HEK293 (cell line): ENCODE data around the gene VASP.
A peak's percentile ranks its signal among the peaks of the same experiment; 100 is the strongest.

Experiments used
- CTCF ChIA-PET: fragments of 350-600 bp; formaldehyde crosslinking; extraction: SDS; loops from one replicate; lab custom pipeline; 2021; ENCODE audit warnings: antibody characterized with exemption; lab: Yijun Ruan, JAX
- POLR2A ChIA-PET: fragments of 300-600 bp; formaldehyde crosslinking; extraction: SDS; loops from one replicate; lab custom pipeline; 2020; ENCODE audit warnings: antibody characterized with exemption, inconsistent platforms; lab: Yijun Ruan, JAX
- H3K27ac ChIP-seq: fragments of 200-500 bp; sonication (Bioruptor generic); 2 replicates; pipeline ENCODE4 v1.5.1; 2014; ENCODE audit warnings: low read depth, low read length, control low read depth, inconsistent platforms; ENCODE audit errors: extremely low read depth
- H3K36me3 ChIP-seq, 2 experiments: fragments of 200-500 bp in 1 of 2; sonication (Bioruptor generic) in 1 of 2; 1 replicate in 1 of 2; 2 replicates in 1 of 2; pipeline ENCODE4 v1.5.1; 2014 to 2017; ENCODE audit warnings: inconsistent platforms in 2 of 2, low read length in 2 of 2; ENCODE audit not compliant: control insufficient read depth in 2 of 2, insufficient read depth in 1 of 2
- H3K4me1 ChIP-seq: fragments of 200-500 bp; sonication (Bioruptor generic); 2 replicates; pipeline ENCODE4 v1.5.1; 2014; ENCODE audit warnings: mild to moderate bottlenecking, low read length, inconsistent platforms; ENCODE audit not compliant: control insufficient read depth, insufficient read depth
- H3K4me3 ChIP-seq: 2 replicates; pipeline ENCODE4 v1.5.1; 2011; ENCODE audit warnings: low read depth, mild to moderate bottlenecking, control low read depth, low read length, moderate library complexity
- H3K9me3 ChIP-seq: fragments of 200-500 bp; sonication (Bioruptor generic); 2 replicates; pipeline ENCODE4 v1.5.1; 2014; ENCODE audit warnings: low read depth, low read length, inconsistent platforms; ENCODE audit not compliant: control insufficient read depth, insufficient read depth
- GLIS2 ChIP-seq: fragments of 450-650 bp; formaldehyde crosslinking; IDR thresholded peaks from 2 replicates; pipeline ENCODE4 v1.5.1; 2016; ENCODE audit warnings: missing biosample characterization, missing genetic modification characterization
- KLF10 ChIP-seq: fragments of 450-650 bp; IDR thresholded peaks from 2 replicates; pipeline ENCODE4 v1.5.1; 2018; ENCODE audit warnings: missing biosample characterization, mild to moderate bottlenecking, missing genetic modification characterization
- TRIM28 ChIP-seq: IDR thresholded peaks from 2 replicates; pipeline ENCODE4 v1.6.1; 2011; ENCODE audit warnings: low read length, control low read depth, borderline replicate concordance
- ZNF157 ChIP-seq: fragments of 450-650 bp; formaldehyde crosslinking; IDR thresholded peaks from 2 replicates; pipeline ENCODE4 v1.5.1; 2016; ENCODE audit warnings: missing biosample characterization, missing genetic modification characterization
- ZNF16 ChIP-seq: fragments of 450-650 bp; formaldehyde crosslinking; IDR thresholded peaks from 2 replicates; pipeline ENCODE4 v1.5.1; 2016; ENCODE audit warnings: low read depth, missing biosample characterization, missing genetic modification characterization
- ZNF174 ChIP-seq: fragments of 450-650 bp; formaldehyde crosslinking; IDR thresholded peaks from 2 replicates; pipeline ENCODE4 v1.5.0; 2017; ENCODE audit warnings: missing biosample characterization, mild to moderate bottlenecking, missing genetic modification characterization
- ZNF214 ChIP-seq: fragments of 450-650 bp; formaldehyde crosslinking; IDR thresholded peaks from 2 replicates; pipeline ENCODE4 v1.5.1; 2017; ENCODE audit warnings: missing biosample characterization, mild to moderate bottlenecking, missing genetic modification characterization, borderline replicate concordance
- ZNF335 ChIP-seq: fragments of 450-650 bp; formaldehyde crosslinking; conservative IDR thresholded peaks from 2 replicates; pipeline ENCODE4 v1.5.1; 2016; ENCODE audit warnings: missing biosample characterization, missing genetic modification characterization
- ZNF433 ChIP-seq: fragments of 450-650 bp; formaldehyde crosslinking; IDR thresholded peaks from 2 replicates; pipeline ENCODE4 v1.5.1; 2016; ENCODE audit warnings: missing biosample characterization, missing genetic modification characterization, low read depth
- ZNF514 ChIP-seq: fragments of 450-650 bp; formaldehyde crosslinking; IDR thresholded peaks from 2 replicates; pipeline ENCODE4 v1.5.1; 2016; ENCODE audit warnings: missing biosample characterization, missing genetic modification characterization
- ZNF677 ChIP-seq: fragments of 450-650 bp; IDR thresholded peaks from 2 replicates; pipeline ENCODE4 v1.5.0; 2018; ENCODE audit warnings: missing biosample characterization, mild to moderate bottlenecking, missing genetic modification characterization, moderate library complexity
- ZNF707 ChIP-seq: fragments of 450-650 bp; formaldehyde crosslinking; IDR thresholded peaks from 2 replicates; pipeline ENCODE4 v1.5.1; 2016; ENCODE audit warnings: missing biosample characterization, missing genetic modification characterization
- TF ChIP-seq, protein P1 (sequence below): fragments of 450-650 bp; formaldehyde crosslinking; IDR thresholded peaks from 2 replicates; pipeline ENCODE4 v1.5.1; 2016; ENCODE audit warnings: missing biosample characterization, missing genetic modification characterization
- TF ChIP-seq, protein P2 (sequence below): fragments of 450-650 bp; formaldehyde crosslinking; IDR thresholded peaks from 2 replicates; pipeline ENCODE4 v1.5.1; 2017; ENCODE audit warnings: missing biosample characterization, mild to moderate bottlenecking, missing genetic modification characterization, moderate library complexity
- TF ChIP-seq, protein P3 (sequence below): fragments of 450-650 bp; formaldehyde crosslinking; IDR thresholded peaks from 2 replicates; pipeline ENCODE4 v1.5.0; 2017; ENCODE audit warnings: missing biosample characterization, missing genetic modification characterization, borderline replicate concordance
- TF ChIP-seq, protein P4 (sequence below): fragments of 450-650 bp; formaldehyde crosslinking; IDR thresholded peaks from 2 replicates; pipeline ENCODE4 v1.5.1; 2017; ENCODE audit warnings: missing biosample characterization, missing genetic modification characterization

Gene VASP

DNA sequence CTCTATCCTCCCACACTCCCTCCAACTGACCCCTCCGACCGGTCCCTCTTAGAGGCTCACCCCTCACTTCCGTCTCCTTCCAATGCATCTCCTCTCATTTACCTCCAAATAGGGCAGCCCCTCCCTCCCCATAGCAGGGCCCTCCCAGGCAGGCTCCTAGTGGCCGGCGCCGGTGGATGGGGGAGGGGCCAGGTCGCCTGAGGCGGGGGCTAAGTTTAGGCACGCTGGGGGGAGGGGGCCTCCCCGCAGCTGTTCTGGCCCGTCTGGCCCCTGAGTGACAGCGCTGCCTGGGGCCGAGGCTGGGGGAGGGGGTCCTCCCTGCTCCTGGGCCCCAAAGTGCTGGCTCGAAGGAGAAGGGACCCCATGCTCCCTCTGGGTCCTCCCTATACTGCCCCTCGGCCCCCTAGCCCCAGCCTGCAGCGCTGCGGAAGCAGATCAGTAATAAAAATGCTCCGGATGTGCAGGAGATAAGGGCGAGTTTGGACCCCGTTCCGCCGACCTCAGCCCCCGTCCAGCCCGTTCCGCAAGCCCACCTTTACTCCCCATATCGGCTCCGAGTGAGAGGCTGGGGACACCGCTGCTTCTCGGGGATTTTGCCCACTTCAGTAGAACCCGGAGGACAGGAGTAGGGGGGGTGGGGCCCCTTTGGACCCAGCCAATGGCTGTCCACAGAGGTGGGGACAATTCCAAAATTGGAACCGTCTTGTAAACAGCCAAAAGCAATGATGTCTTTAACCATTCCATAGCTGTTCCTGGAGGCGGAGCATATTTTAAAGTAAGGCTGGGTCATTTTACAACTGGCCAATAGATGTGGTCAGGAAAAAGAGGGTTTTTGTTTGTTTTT, 14.4 kb upstream of the VASP start (continued):
- TF ChIP-seq, protein P1, sequence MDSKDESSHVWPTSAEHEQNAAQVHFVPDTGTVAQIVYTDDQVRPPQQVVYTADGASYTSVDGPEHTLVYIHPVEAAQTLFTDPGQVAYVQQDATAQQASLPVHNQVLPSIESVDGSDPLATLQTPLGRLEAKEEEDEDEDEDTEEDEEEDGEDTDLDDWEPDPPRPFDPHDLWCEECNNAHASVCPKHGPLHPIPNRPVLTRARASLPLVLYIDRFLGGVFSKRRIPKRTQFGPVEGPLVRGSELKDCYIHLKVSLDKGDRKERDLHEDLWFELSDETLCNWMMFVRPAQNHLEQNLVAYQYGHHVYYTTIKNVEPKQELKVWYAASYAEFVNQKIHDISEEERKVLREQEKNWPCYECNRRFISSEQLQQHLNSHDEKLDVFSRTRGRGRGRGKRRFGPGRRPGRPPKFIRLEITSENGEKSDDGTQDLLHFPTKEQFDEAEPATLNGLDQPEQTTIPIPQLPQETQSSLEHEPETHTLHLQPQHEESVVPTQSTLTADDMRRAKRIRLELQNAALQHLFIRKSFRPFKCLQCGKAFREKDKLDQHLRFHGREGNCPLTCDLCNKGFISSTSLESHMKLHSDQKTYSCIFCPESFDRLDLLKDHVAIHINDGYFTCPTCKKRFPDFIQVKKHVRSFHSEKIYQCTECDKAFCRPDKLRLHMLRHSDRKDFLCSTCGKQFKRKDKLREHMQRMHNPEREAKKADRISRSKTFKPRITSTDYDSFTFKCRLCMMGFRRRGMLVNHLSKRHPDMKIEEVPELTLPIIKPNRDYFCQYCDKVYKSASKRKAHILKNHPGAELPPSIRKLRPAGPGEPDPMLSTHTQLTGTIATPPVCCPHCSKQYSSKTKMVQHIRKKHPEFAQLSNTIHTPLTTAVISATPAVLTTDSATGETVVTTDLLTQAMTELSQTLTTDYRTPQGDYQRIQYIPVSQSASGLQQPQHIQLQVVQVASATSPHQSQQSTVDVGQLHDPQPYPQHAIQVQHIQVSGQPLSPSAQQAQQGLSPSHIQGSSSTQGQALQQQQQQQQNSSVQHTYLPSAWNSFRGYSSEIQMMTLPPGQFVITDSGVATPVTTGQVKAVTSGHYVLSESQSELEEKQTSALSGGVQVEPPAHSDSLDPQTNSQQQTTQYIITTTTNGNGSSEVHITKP (tag by site-specific recombination), result peak; percentile 97

DNA sequence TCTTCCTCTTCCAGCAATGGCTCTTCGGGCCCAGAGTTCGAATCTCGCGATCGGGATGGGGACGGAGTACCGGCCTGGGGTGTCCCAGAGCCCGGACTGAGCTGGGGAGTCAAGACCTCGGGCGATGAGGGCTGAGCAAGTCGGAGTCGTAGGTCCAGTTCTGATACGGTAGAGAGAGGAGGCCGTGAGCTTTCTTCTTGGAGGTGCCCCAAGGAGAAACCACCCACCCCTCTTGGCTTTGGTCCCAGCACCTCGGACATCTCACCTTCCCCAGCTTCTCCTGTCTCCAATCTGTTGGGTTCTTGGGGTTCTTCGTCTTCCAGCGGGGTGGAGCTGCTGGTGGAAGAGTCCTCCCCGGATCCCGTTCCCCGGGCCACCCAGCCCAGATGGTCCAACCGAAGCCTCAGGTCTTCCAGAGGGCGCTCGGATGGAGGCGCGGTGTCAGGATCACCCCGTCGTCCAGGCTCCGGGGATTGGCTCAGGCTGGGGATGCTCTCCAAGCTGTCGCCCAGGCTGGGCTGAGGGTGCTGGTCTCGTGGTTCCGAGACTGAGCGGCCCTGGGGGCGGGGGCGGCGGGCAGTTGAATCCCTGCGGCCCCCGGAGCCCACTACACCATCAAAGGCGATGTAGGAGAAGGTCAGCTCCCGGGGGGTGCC, 12.9 kb upstream of the VASP start:
- Histone ChIP-seq H3K36me3 (no peaks in the 10 kb centered on the region), H3K4me3 (no peak overlapping the region), H3K27ac (no peak overlapping the region), H3K9me3 (no peaks in the 10 kb centered on the region), H3K4me1 (peaks cover 6% of the 10 kb centered on the region)
- TF ChIP-seq GLIS2 (tag by site-specific recombination) (no peak), TRIM28 (no peak), KLF10 (tag by site-specific recombination) (peak; percentile 6; the same call in 1 of the 2 replicates)
- ChIA-PET CTCF (interaction anchor here (0.5 to 3.2 kb wide), 8 partner anchors 8 to 369 kb away, joined by 3 to 39 read pairs (median 13); partner anchors contain the start of gene SYMPK), POLR2A (no interaction called here)

DNA sequence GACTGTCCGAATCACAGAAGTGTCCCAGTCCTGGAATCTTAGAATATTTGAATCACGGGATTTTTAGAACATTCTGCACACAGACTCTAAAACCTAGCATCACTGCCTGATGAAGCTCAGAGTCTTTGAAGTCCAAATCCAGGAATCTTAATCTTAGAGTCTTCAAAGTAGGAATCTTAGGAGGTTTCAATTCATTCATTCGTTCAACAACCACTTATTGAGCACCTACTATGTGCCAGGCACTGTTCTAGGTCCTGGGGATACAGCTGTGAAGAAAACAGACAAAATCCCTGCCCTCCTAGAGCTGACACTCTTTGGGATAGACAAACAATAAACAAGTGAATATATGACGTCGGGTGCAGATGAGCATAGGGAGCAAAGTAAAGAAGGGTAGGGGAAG, 12.1 kb upstream of the VASP start:
- H3K9me3 ChIP-seq, result no peaks in the 10 kb centered on the region
- H3K4me1 ChIP-seq, result peaks cover 6% of the 10 kb centered on the region
- no peak overlapping the region for H3K27ac ChIP-seq
- TF ChIP-seq ZNF174, result no peak
- TF ChIP-seq, all 188 proteins: peak for 0
- ChIA-PET CTCF (interaction anchor here (0.8 to 3.2 kb wide), 7 partner anchors 9 to 147 kb away, joined by 3 to 39 read pairs (median 13); no protein-coding TSS in a partner anchor), POLR2A (interaction anchor here (0.6 to 1.5 kb wide), 2 partner anchors 10 to 41 kb away, joined by 3 to 4 read pairs; no protein-coding TSS in a partner anchor)
- H3K36me3 ChIP-seq, result no peaks in the 10 kb centered on the region
- no peak overlapping the region for H3K4me3 ChIP-seq

DNA sequence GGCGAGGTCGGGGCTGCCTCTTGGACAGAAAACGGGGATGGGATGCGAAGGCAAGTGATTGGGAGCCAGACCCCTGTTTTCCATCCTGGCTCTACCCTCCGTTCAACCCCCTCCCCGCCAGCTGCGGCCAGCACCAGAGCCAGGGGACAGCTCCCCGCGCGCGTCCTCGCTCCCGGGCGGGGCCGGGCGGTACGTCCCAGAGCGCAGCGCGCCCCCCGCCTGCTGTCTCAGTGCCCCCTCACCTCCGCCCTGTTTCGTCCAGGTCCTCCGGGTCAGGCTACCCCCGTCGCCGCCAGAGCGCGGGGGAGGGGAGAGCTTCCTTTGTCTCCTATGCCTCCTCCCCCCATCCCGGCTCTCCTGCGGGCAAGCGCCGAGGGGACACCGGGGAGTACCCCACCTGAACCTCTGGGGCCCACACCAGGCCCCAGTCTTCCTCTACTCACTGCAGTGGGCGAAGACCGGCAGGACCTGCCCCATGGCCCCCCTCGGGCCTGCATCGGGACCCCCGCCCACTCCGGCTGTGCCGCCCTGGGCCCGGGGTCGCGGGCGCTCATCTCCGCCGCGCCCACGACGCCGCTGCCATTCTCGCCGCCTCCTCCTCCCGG, 10.8 kb upstream of the VASP start:
- POLR2A ChIA-PET, result interaction anchor here (0.5 to 2.3 kb wide), 5 partner anchors 11 to 145 kb away, joined by 3 to 7 read pairs (median 4); partner anchors contain the start of gene ERCC1
- TF ChIP-seq ZNF707 (tag by site-specific recombination), result no peak
- no peak for TF ChIP-seq ZNF214
- TF ChIP-seq, protein P2, sequence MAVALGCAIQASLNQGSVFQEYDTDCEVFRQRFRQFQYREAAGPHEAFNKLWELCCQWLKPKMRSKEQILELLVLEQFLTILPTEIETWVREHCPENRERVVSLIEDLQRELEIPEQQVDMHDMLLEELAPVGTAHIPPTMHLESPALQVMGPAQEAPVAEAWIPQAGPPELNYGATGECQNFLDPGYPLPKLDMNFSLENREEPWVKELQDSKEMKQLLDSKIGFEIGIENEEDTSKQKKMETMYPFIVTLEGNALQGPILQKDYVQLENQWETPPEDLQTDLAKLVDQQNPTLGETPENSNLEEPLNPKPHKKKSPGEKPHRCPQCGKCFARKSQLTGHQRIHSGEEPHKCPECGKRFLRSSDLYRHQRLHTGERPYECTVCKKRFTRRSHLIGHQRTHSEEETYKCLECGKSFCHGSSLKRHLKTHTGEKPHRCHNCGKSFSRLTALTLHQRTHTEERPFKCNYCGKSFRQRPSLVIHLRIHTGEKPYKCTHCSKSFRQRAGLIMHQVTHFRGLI (tag by site-specific recombination), result no peak
- TF ChIP-seq ZNF677, result no peak
- TF ChIP-seq, protein P3, sequence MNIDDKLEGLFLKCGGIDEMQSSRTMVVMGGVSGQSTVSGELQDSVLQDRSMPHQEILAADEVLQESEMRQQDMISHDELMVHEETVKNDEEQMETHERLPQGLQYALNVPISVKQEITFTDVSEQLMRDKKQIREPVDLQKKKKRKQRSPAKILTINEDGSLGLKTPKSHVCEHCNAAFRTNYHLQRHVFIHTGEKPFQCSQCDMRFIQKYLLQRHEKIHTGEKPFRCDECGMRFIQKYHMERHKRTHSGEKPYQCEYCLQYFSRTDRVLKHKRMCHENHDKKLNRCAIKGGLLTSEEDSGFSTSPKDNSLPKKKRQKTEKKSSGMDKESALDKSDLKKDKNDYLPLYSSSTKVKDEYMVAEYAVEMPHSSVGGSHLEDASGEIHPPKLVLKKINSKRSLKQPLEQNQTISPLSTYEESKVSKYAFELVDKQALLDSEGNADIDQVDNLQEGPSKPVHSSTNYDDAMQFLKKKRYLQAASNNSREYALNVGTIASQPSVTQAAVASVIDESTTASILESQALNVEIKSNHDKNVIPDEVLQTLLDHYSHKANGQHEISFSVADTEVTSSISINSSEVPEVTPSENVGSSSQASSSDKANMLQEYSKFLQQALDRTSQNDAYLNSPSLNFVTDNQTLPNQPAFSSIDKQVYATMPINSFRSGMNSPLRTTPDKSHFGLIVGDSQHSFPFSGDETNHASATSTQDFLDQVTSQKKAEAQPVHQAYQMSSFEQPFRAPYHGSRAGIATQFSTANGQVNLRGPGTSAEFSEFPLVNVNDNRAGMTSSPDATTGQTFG (tag by site-specific recombination), result no peak
- peak; percentile 88 for TF ChIP-seq ZNF335 (tag by site-specific recombination)
- TF ChIP-seq ZNF16 (tag by site-specific recombination), result no peak
- no peak for TF ChIP-seq ZNF157 (tag by site-specific recombination)
- TF ChIP-seq ZNF514 (tag by site-specific recombination), result no peak
- no peak for TF ChIP-seq ZNF433
- TF ChIP-seq, protein P4, sequence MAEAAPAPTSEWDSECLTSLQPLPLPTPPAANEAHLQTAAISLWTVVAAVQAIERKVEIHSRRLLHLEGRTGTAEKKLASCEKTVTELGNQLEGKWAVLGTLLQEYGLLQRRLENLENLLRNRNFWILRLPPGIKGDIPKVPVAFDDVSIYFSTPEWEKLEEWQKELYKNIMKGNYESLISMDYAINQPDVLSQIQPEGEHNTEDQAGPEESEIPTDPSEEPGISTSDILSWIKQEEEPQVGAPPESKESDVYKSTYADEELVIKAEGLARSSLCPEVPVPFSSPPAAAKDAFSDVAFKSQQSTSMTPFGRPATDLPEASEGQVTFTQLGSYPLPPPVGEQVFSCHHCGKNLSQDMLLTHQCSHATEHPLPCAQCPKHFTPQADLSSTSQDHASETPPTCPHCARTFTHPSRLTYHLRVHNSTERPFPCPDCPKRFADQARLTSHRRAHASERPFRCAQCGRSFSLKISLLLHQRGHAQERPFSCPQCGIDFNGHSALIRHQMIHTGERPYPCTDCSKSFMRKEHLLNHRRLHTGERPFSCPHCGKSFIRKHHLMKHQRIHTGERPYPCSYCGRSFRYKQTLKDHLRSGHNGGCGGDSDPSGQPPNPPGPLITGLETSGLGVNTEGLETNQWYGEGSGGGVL (tag by site-specific recombination), result peak; percentile 62

More for the DNA sequence above, 10.8 kb upstream of the VASP start:
- no peak overlapping the region for H3K27ac ChIP-seq
- no peaks in the 10 kb centered on the region for H3K9me3 ChIP-seq
- peaks cover 6% of the 10 kb centered on the region for H3K4me1 ChIP-seq
- no peaks in the 10 kb centered on the region for H3K36me3 ChIP-seq
- H3K4me3 ChIP-seq, result peak overlapping the region; percentile 53
- CTCF ChIA-PET, result interaction anchor here (0.7 to 3.2 kb wide), 10 partner anchors 9 to 712 kb away, joined by 3 to 39 read pairs (median 8); no protein-coding TSS in a partner anchor
